Sigmoid colon (tissue), 7 donors: Measurements from ENCODE around the gene CCDC170. TPM values are rescaled to one million over a fixed set of nuclear protein-coding genes. Genes with fewer than 3 reads are reported as not detected.

ENCODE experiments used
- DNase-seq: peaks from one replicate; pipeline ENCODE4 v3.0.0-alpha.2; 2019
- H3K27ac ChIP-seq, 4 donors: fragments of 200-600 bp; sonication (generic); one replicate each; pipeline ENCODE4 v1.5.1; 2016 to 2019; ENCODE audit warnings: mild to moderate bottlenecking in 1 of 4
- H3K27me3 ChIP-seq, 3 donors: fragments of 200-600 bp; sonication (generic); one replicate each; pipeline ENCODE4 v1.5.1; 2019; ENCODE audit warnings: mild to moderate bottlenecking in 1 of 3
- H3K36me3 ChIP-seq, 4 donors: fragments of 200-600 bp; sonication (generic); one replicate each; pipeline ENCODE4 v1.5.1; 2016 to 2019
- H3K4me1 ChIP-seq, 4 donors: fragments of 200-600 bp; sonication (generic); one replicate each; pipeline ENCODE4 v1.5.1; 2017 to 2019
- H3K4me3 ChIP-seq, 4 donors: fragments of 200-600 bp; sonication (generic); one replicate each; pipeline ENCODE4 v1.5.1; 2017 to 2019; ENCODE audit warnings: mild to moderate bottlenecking in 2 of 4, moderate library complexity in 1 of 4
- H3K9me3 ChIP-seq, 4 donors: fragments of 200-600 bp in 3 of 4; sonication (generic) in 3 of 4; one replicate each; pipeline versions ENCODE4 v1.5.1 to v1.6.1; 2013 to 2019
- CTCF ChIP-seq, 4 experiments: fragments of 450-650 bp in 3 of 4; fragments of 200-600 bp in 1 of 4; IDR thresholded peaks; one replicate each; pipeline ENCODE4 v1.5.1; 2016 to 2019; ENCODE audit warnings: antibody characterized with exemption in 4 of 4, mild to moderate bottlenecking in 3 of 4, moderate library complexity in 2 of 4
- EP300 ChIP-seq, 4 donors: sonication (generic); formaldehyde crosslinking; IDR thresholded peaks; one replicate each; pipeline ENCODE4 v1.6.1; 2017; ENCODE audit warnings: antibody characterized with exemption in 4 of 4
- POLR2A ChIP-seq, 2 donors: fragments of 450-650 bp; IDR thresholded peaks; one replicate each; pipeline ENCODE4 v1.6.1; 2016; ENCODE audit warnings: antibody characterized with exemption in 2 of 2, mild to moderate bottlenecking in 2 of 2, moderate library complexity in 2 of 2
- POLR2AphosphoS5 ChIP-seq, 4 donors: sonication (generic); formaldehyde crosslinking; IDR thresholded peaks; one replicate each; pipeline ENCODE4 v1.6.1; 2017; ENCODE audit warnings: antibody characterized with exemption in 4 of 4
- WGBS, 2 donors: extraction: QIAGEN DNeasy Blood & Tissue Kit; methylation state at CpG; one replicate each; pipeline ENCODE4 v1.1.7; 2013; 5-methylcytosine and 5-hydroxymethylcytosine counted together
- intact Hi-C: fragments of 100-400 bp; cut with DNase I; formaldehyde crosslinking; loops from one replicate; pipeline ENCODE4 v1.15.1; 2023
- polyA plus RNA-seq, 3 donors: library from polyadenylated mRNA; stranded (reverse); fragments of 200-250 nt; gene quantifications; one replicate each; pipeline ENCODE4 v1.2.3, GENCODE V29; 2013
- total RNA-seq, 4 donors: library from RNA; depleted of rRNA; stranded (reverse); fragments of >200 nt; gene quantifications; one replicate each; pipeline ENCODE4 v1.1.0, GENCODE V29; 2016
- donor health status: healthy with polysubstance abuse.
- donor health status: Bipolar disorder and iron deficiency.
- donor health status: healthy.

The CCDC170 gene
- total and polyA plus RNA-seq, 7 donors, result 0.33 to 2.5 (median 0.66) TPM

GRCh38 chr6:151656392-151656791, 162.6 kb downstream of the CCDC170 start:
- no peak overlapping the region for H3K4me3 ChIP-seq
- no peak for TF ChIP-seq CTCF (IDR thresholded peaks at IDR 0.05)
- TF ChIP-seq POLR2AphosphoS5 (IDR thresholded peaks at IDR 0.05), result no peak
- TF ChIP-seq EP300 (IDR thresholded peaks at IDR 0.05), result no peak
- TF ChIP-seq POLR2A (IDR thresholded peaks at IDR 0.05), result no peak
- H3K27ac ChIP-seq, result no peak overlapping the region
- WGBS, 2 donors, result 94 to 96% methylated on average over 4 of the region's 4 CpGs
- H3K27me3 ChIP-seq, result no peaks in the 10 kb centered on the region
- H3K36me3 ChIP-seq, result no peaks in the 10 kb centered on the region
- DNase-seq, result no peak
- H3K9me3 ChIP-seq, result peaks cover 0 to 7% (median 1%) of the 10 kb centered on the region in 4 donors
- H3K4me1 ChIP-seq, result no peaks in the 10 kb centered on the region
- intact Hi-C loops, result no loop called here

- Histone ChIP-seq H3K36me3 (no peaks in the 10 kb centered on the region), H3K4me1 (peaks cover 0 to 10% (median 3%) of the 10 kb centered on the region in 4 donors), H3K27me3 (no peaks in the 10 kb centered on the region), H3K4me3 (no peak overlapping the region), H3K27ac (no peak overlapping the region), H3K9me3 (peaks cover 0 to 7% (median 1%) of the 10 kb centered on the region in 4 donors)
- 62 to 78% methylated on average over 4 of the region's 4 CpGs for WGBS, 2 donors
- intact Hi-C loops, result no loop called here
- DNase-seq, result no peak
- TF ChIP-seq POLR2A (IDR thresholded peaks at IDR 0.05) (no peak), CTCF (IDR thresholded peaks at IDR 0.05) (no peak), EP300 (IDR thresholded peaks at IDR 0.05) (no peak), POLR2AphosphoS5 (IDR thresholded peaks at IDR 0.05) (no peak)
Measured at GRCh38 chr6:151658091-151658490, 164.3 kb downstream of the CCDC170 start.

GRCh38 chr6:151659212-151659611, 165.4 kb downstream of the CCDC170 start:
- H3K27me3 ChIP-seq, result no peaks in the 10 kb centered on the region
- no peak overlapping the region for H3K4me3 ChIP-seq
- H3K27ac ChIP-seq, result no peak overlapping the region
- peaks cover 0 to 7% (median 1%) of the 10 kb centered on the region in 4 donors for H3K9me3 ChIP-seq
- WGBS, 2 donors, result 70 to 95% methylated on average over 4 of the region's 4 CpGs
- H3K4me1 ChIP-seq, result peaks cover 0 to 17% (median 7%) of the 10 kb centered on the region in 4 donors
- TF ChIP-seq CTCF (IDR thresholded peaks at IDR 0.05) (no peak), EP300 (IDR thresholded peaks at IDR 0.05) (no peak)
- no peaks in the 10 kb centered on the region for H3K36me3 ChIP-seq
- DNase-seq, result no peak
- intact Hi-C loops, result no loop called here

GRCh38 chr6:151661509-151661908, 167.7 kb downstream of the CCDC170 start:
- DNase-seq, result no peak
- intact Hi-C loops, result no loop called here
- no peak overlapping the region for H3K27ac ChIP-seq
- TF ChIP-seq EP300 (IDR thresholded peaks at IDR 0.05) (no peak), POLR2A (IDR thresholded peaks at IDR 0.05) (no peak), CTCF (IDR thresholded peaks at IDR 0.05) (no peak), POLR2AphosphoS5 (IDR thresholded peaks at IDR 0.05) (no peak)
- WGBS, 2 donors, result 92 to 95% methylated on average over 3 of the region's 3 CpGs
- H3K9me3 ChIP-seq, result no peaks in the 10 kb centered on the region
- peaks cover 0 to 17% (median 7%) of the 10 kb centered on the region in 4 donors for H3K4me1 ChIP-seq
- no peaks in the 10 kb centered on the region for H3K36me3 ChIP-seq
- H3K27me3 ChIP-seq, result no peaks in the 10 kb centered on the region
- no peak overlapping the region for H3K4me3 ChIP-seq

DNA sequence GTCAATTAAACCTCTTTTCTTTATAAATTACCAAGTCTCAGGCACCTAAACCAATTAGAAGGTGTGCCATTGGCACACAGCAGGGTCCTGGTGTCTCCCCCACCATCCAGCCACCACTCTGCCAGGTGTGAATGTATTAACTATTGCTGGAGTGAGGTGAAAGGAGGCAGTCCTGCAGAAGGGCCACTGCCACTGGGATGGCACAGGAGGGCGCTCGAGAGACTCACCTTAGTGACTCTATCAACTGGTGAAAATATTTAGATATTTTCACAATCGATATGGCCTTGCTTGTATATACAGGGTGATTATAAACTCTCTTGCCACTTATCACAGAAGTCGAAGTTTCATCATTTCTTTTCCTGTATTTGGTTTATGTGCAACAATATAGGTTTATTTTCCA, 168.1 kb downstream of the CCDC170 start:
- H3K36me3 ChIP-seq, result no peaks in the 10 kb centered on the region
- TF ChIP-seq POLR2A (IDR thresholded peaks at IDR 0.05) (no peak), POLR2AphosphoS5 (IDR thresholded peaks at IDR 0.05) (no peak), EP300 (IDR thresholded peaks at IDR 0.05) (no peak), CTCF (IDR thresholded peaks at IDR 0.05) (no peak)
- 59 to 73% methylated on average over 4 of the region's 4 CpGs for WGBS, 2 donors
- no peaks in the 10 kb centered on the region for H3K9me3 ChIP-seq
- H3K4me1 ChIP-seq, result peaks cover 0 to 17% (median 7%) of the 10 kb centered on the region in 4 donors
- no peak overlapping the region for H3K27ac ChIP-seq
- no peak overlapping the region for H3K4me3 ChIP-seq
- H3K27me3 ChIP-seq, result no peaks in the 10 kb centered on the region
- no peak for DNase-seq
- intact Hi-C loops, result no loop called here
